GM20000 (cell line): Measurements from ENCODE around the gene JPH3.

ENCODE experiments used
- DNase-seq: peaks from one replicate; pipeline ENCODE4 v3.0.0; 2012; ENCODE audit warnings: low spot score
- TF ChIP-seq, protein P1 (sequence below): IDR thresholded peaks from 2 replicates; pipeline ENCODE4 v1.5.1; 2012; ENCODE audit warnings: mild to moderate bottlenecking, control low read depth; ENCODE audit errors: extremely low read depth, missing control alignments

JPH3 gene

DNA sequence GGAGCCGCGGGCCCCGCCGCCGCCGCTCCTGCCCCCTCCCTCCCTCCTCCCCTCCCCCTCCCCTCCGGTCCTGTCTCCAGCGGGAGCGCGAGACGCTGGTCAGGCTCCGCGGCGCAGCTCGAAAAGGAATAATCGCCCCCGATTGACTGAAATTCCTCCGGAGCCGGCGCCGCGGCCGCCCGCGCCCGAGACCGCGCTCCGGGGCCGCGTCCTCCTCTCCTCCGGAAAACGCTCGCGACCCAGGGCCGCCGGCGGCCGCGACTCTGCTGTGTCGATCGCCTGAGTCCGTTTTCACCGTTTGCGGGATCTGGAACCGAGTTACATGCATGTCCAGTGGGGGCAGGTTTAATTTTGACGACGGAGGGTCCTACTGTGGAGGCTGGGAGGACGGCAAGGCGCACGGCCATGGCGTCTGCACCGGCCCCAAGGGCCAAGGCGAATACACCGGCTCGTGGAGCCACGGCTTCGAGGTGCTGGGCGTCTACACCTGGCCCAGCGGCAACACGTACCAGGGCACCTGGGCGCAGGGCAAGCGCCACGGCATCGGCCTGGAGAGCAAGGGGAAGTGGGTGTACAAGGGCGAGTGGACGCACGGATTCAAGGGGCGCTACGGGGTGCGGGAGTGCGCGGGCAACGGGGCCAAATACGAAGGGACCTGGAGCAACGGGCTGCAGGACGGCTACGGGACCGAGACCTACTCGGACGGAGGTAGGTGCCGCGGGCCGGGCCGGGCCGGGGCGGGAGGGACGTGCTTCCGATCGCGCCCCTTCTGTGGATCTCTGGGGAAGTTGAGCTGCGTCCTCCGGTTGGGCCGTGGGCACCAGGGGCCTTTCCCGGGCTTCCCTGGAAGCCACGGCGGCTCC lies 744 bp downstream of the JPH3 start:
- TF ChIP-seq, protein P1, sequence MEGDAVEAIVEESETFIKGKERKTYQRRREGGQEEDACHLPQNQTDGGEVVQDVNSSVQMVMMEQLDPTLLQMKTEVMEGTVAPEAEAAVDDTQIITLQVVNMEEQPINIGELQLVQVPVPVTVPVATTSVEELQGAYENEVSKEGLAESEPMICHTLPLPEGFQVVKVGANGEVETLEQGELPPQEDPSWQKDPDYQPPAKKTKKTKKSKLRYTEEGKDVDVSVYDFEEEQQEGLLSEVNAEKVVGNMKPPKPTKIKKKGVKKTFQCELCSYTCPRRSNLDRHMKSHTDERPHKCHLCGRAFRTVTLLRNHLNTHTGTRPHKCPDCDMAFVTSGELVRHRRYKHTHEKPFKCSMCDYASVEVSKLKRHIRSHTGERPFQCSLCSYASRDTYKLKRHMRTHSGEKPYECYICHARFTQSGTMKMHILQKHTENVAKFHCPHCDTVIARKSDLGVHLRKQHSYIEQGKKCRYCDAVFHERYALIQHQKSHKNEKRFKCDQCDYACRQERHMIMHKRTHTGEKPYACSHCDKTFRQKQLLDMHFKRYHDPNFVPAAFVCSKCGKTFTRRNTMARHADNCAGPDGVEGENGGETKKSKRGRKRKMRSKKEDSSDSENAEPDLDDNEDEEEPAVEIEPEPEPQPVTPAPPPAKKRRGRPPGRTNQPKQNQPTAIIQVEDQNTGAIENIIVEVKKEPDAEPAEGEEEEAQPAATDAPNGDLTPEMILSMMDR, result no peak
- DNase-seq, result peak; percentile 49

DNA sequence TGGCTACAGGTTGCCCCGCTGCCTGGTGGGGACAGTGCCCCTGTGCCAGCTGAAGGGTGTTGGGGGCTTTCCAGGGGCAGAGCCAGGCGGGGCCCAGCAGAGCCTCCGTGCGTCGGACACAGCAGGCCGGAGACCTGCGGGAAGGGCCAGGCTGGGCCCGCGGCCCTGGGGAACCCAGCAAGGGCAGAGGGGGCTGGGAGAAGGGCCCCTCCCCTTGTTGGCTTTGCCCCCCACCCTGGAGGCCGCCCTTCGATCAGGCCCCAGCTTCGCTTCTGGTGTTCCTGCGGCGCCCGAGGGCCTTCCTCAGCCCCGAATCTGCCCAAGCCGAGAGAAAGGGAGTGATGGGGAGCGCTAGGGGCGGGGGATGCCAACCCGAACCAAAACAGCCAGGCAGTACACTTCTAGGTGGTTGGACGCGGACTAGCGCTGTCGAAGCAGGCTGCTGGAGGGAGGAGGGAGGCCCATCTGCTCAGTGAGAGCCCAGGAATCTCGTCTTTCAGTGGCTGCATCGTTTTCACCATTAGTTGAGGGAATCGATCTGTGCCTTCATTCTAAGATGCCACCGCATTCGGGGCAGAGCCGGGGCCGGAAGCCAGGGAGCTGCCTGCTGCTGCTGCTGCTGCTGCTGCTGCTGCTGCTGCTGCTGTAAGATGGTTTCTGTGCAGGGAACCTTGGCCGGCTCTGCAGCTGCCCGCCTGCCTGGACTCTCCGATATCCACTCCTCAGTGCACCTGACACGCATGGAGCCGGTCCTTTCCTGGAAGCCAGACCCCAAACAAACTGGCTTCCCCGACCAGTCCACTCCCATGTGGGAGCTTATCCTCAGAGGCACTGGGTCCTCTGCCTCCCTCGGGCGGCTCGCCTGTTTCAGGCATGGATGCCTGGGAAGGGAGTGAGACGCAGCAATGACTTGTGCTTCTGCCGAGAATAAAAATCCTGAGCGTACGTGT lies 1.7 kb downstream of the JPH3 start:
- DNase-seq, result no peak
- TF ChIP-seq, protein P1, result no peak

DNA sequence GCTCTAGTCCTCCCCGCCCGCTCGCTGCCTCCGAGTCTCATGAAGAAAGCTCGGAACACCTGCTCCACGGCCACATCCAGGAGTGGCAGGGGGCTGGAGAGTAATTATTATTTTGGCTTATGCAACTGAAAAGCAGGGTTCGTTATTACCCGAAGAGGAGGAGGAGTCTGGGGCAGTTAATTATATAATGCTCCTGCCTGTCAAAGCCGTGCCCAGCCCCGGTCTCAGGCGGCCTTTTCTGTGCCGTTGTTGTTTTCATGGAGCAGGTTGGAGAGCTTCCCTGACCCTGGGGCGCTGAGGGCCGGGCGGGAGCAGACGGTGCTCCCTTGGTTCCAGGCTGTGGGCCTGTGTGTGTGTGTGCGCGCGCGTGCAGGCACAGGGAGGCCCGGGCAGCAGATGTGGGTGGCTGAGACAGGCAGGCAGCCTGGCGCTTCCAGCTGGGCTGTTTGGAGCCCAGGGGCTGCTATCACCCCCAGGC lies 2.4 kb downstream of the JPH3 start:
- TF ChIP-seq, protein P1, result no peak
- no peak for DNase-seq

DNA sequence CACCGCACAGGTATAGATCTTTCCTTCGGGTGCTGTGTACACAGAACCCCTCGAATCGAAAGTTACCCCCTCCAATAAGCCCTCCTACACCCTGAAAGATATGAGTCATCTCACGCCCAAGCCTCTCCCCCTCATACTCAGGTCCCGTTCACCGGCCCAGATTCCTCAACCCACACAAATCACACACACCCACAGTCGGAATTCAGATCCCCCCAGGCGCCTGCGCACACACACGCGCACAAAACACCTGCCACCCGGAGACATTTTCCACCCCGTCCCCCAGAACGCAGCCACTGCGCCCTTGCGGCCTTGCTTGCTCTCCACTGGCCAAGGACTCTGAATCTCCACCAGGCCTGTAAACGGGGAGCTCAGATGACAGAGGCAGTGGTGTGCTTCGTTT lies 4.9 kb downstream of the JPH3 start:
- TF ChIP-seq, protein P1, result no peak
- DNase-seq, result no peak

DNA sequence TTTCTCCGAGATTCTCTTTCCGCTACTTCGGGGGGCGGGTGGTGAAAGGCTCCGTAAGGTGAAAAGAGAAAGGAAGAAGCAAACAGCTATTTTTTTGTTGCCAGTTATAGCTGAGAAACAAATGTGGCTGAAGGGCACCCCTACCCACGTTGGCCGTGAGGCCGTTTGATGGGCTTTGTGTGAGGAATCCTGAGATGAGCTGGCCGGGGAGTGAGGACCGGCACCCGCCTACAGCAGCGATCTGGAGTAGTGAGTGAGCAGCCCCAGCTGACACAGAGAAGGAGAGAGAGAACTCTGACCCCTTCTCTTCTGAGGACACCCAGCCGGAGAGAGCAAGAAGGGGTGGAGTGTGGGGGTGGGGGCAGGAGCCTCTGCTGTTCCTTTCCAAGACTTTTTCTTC lies 5.6 kb downstream of the JPH3 start:
- TF ChIP-seq, protein P1, result no peak
- DNase-seq, result no peak

DNA sequence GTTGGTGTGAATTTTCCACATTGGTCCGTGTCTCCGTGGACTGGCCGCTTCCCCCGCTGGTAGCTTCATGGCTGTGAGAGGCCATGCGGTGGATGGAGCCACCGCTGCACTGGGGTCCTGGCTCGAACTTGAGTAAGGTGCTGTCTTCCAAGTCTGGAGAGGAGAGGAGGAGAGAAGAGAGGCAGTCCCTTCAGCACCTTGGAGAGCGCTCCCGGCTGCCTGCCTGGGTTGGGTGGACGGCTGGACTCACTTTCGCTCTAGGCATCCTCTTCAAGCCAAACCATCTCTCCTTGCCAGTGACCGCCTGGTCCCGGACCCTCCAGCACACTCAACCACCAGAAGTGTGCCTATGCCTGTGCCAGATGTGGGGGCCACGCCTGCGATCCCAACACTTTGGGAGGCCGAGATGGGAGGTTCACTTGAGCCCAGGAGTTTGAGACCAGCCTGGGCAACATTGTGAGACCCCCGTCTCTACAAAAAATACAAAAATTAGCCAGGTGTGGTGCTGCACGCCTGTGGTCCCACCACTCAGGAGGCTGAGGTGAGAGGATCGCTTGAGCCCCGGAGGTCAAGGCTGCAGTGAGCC lies 6.2 kb downstream of the JPH3 start:
- TF ChIP-seq, protein P1, result no peak
- DNase-seq, result peak; percentile 81
